HG03066 (cell line): Measurements from ENCODE around the gene EIF4G3.
"Not testable (repeated sequence)": the region's sequence is repeated elsewhere in the genome, so short reads cannot be mapped to it uniquely, and the experiment has no call there.

Experiments
- ATAC-seq: cut with Tn5 transposase; IDR thresholded peaks from one replicate; pipeline ENCODE4 v1.9.1; 2021; ENCODE audit warnings: low read depth; ENCODE audit not compliant: unreplicated experiment

The EIF4G3 gene

GRCh38 chr1:21117159-21117558 is 59.5 kb downstream of the EIF4G3 start:
- ATAC-seq: no peak

DNA sequence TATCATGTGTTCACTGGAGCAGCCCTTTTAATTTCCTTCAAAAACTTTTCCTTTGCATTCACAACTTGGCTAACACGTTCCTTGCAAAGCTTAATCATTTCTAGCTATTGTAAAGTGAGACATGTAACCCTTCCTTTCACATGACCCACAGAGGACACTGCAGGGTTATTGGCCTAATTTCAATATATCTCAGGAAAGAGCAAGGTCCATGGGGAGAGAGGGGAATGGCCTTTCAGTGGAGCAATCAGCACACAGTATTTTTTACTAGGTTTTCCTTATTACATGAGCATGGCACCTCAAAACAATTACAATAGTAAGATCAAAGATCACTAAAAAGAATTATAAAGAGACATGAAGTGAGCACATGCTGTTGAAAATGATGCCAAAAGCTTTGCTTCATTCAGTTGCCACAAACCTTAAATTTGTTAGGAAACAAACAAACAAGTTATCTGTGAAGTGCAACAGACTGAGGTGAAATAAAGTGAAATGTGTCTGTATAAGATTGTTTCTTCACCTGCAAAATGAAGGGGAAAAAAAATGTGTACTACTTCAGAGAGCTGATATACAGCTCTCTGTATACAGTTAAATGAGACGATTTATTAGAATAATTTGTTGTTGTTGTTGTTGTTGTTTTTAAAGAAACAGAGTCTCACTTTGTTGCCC is 61.5 kb downstream of the EIF4G3 start:
- no peak for ATAC-seq

DNA sequence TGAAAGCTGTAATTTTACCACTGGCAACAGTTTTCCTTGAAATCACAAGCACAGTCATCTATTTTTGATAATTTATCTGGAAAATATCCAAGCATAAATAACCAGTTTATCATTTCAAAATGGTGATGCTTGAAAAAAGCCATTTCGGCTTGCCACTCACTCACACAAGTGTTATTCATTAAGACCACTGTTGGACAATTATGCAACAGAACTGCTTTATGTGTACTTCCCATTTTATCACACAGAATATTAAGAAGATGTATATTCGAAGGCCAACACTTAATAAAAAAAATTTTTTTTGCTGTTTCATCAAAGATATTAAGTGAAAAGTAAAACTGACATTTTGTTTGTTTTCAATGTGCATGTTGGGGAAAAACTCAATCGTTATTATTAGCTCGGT is 62.3 kb downstream of the EIF4G3 start:
- ATAC-seq: no peak

- no peak for ATAC-seq
Measured at GRCh38 chr1:21110163-21110562, 66.5 kb downstream of the EIF4G3 start.

DNA sequence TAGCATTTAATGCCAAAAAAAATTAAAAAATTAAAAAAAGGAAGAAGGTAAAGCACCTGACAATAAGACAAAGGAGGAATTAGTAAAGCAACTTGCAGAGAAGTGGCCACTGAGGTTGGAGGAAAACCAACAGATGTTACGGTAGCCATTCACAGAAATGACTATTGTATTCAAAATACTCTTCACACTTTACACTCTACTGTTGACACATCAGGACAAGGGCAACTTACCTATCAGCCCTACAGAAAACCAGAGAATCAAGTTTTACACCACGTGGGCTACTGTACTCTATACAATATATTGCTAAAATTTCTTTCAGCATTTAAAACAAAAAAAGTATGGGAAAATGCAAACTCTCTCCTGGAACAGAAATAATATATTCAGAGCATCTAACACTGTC is 70.0 kb downstream of the EIF4G3 start:
- no peak for ATAC-seq

GRCh38 chr1:21106238-21106637 is 70.5 kb downstream of the EIF4G3 start:
- no peak for ATAC-seq

GRCh38 chr1:21105807-21106206 is 70.9 kb downstream of the EIF4G3 start:
- no peak for ATAC-seq

GRCh38 chr1:21104683-21105082 is 72.0 kb downstream of the EIF4G3 start:
- no peak for ATAC-seq

- no peak for ATAC-seq
Measured at GRCh38 chr1:21100481-21100921, 76.2 kb downstream of the EIF4G3 start.

DNA sequence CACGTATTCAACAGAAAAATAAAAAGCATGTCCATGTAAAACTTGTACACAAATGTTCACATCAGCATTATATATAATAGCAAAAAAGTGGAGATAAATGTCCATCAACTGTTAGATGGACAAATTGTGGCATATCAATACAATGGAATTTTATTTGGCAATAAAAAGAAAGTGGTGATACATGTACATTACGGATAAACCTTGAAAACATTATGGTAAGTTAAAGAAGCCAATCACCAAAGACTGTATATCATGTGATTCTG is 76.9 kb downstream of the EIF4G3 start:
- ATAC-seq: no peak

DNA sequence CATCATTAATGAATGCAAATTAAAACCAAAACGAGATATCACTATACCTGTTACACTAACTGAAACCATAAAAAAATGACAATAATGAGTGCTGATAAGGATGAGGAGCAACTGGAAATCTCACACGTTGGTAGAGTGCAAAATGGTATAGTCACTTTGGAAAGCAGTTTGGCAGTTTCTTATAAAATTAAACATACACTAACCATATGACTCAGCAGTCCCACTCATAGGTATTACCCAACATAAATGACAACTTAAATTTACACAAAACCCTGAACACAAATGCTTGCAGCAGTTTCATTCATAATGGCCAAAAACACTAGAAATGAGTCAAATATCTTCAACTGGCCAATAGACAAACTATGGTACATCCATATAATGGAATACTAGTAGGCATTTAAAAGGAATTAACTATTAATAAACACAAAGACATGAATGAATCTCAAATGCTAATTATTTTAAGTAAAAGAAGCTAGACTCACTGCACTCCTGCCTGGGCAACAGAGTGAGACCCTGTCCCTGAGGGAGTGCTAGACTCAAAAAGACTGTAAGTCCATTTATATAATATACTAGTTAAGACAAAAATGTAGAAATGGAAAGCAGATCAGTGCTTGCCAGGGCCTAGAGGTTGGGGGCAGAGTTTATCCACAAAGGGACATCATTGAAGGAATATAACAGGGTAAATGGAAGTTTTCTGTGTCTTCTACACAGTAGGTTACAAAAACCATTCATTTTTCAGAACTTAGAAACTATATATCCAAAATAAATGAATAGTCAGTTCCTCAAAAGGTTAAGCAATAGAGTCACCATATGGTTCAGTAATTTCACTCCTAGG is 77.4 kb downstream of the EIF4G3 start:
- no peak for ATAC-seq

- ATAC-seq: no peak
Measured at GRCh38 chr1:21098186-21098915, 78.3 kb downstream of the EIF4G3 start.

DNA sequence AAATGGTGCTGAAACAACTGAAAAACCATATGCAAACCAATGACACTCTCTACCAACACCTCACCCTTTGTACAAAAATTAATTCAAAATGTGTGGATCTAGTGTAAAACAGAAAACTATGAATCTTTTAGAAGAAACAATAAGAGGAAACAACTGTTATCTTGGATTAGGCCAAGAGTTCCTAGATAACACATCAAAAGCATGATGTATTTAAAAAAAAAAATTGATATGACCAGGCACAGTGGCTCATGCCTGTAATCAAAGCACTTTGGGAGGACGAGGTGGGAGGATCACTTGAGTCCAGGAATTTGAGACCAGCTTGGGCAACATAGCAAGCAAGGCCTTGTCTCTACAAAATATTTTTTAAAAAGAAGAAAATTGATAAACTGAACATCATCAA is 79.0 kb downstream of the EIF4G3 start:
- no peak for ATAC-seq

- ATAC-seq: no peak
Measured at GRCh38 chr1:21095976-21096375, 80.7 kb downstream of the EIF4G3 start.

DNA sequence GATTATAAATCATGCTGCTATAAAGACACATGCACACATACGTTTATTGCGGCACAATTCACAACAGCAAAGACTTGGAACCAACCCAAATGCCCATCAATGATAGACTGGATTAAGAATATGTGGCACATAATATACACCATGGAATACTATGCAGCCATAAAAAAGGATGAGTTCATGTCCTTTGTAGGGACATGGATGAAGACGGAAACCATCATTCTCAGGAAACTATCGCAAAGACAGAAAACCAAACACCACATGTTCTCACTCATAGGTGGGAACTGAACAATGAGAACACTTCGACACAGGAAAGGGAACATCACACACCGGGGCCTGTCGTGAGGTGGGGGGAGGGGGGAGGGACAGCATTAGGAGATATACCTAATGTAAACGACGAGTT is 82.4 kb downstream of the EIF4G3 start:
- ATAC-seq: not testable (repeated sequence)

DNA sequence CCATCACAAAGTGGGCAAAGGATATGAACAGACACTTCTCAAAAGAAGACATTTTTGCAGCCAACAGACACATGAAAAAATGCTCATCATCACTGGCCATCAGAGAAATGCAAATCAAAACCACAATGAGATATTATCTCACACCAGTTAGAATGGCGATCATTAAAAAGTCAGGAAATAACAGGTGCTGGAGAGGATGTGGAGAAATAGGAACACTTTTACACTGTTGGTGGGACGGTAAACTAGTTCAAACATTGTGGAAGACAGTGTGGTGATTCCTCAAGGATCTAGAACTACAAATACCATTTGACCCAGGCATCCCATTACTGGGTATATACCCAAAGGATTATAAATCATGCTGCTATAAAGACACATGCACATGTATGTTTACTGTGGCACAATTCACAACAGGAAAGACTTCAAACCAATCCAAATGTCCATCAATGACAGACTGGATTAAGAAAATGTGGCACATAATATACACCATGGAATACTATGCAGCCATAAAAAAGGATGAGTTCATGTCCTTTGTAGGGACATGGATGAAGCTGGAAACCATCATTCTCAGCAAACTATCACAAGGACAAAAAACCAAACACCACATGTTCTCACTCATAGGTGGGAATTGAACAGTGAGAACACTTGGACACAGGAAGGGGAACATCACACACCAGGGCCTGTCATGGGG is 83.3 kb downstream of the EIF4G3 start:
- ATAC-seq: not testable (repeated sequence)

- ATAC-seq: not testable (repeated sequence)
Measured at GRCh38 chr1:21092545-21092944, 84.2 kb downstream of the EIF4G3 start.

GRCh38 chr1:21091053-21091690 is 85.5 kb downstream of the EIF4G3 start:
- ATAC-seq: not testable (repeated sequence)

GRCh38 chr1:21090463-21090862 is 86.2 kb downstream of the EIF4G3 start:
- ATAC-seq: no peak

- ATAC-seq: no peak
Measured at GRCh38 chr1:21089731-21090130, 87.0 kb downstream of the EIF4G3 start.

- no peak for ATAC-seq
Measured at GRCh38 chr1:21089299-21089698, 87.4 kb downstream of the EIF4G3 start.
